ENCODE measurements around the gene SDK1. TPM values are rescaled to one million over a fixed set of nuclear protein-coding genes. Genes with fewer than 3 reads are reported as not detected.

The SDK1 gene
- total RNA-seq, 1 donor from 2014 or later = 37.6 TPM

- H3K9me3 Mint-ChIP-seq (ENCODE audit: low read depth) = peaks cover 6% of the 10 kb centered on the region
- peaks cover 24% of the 10 kb centered on the region for H3K36me3 Mint-ChIP-seq (ENCODE audit: insufficient read depth)
- H3K4me1 Mint-ChIP-seq (ENCODE audit: low read depth) = peaks cover 9% of the 10 kb centered on the region
- H3K4me3 Mint-ChIP-seq (ENCODE audit: low read depth) = no peak overlapping the region
- no peak overlapping the region for H3K27ac Mint-ChIP-seq
- TF ChIP-seq CTCF (IDR thresholded peaks at IDR 0.05; ENCODE audit: unreplicated experiment) = no peak
- no peak for DNase-seq (ENCODE audit: low spot score, unreplicated experiment)
- no peaks in the 10 kb centered on the region for H3K27me3 Mint-ChIP-seq
Measured at GRCh38 chr7:3951316-3952055, 650.4 kb downstream of the SDK1 start.

GRCh38 chr7:3953133-3953532, 652.1 kb downstream of the SDK1 start:
- peaks cover 9% of the 10 kb centered on the region for H3K4me1 Mint-ChIP-seq (ENCODE audit: low read depth)
- no peaks in the 10 kb centered on the region for H3K27me3 Mint-ChIP-seq
- H3K36me3 Mint-ChIP-seq (ENCODE audit: insufficient read depth) = peaks cover 24% of the 10 kb centered on the region
- TF ChIP-seq CTCF (IDR thresholded peaks at IDR 0.05; ENCODE audit: unreplicated experiment) = no peak
- peaks cover 6% of the 10 kb centered on the region for H3K9me3 Mint-ChIP-seq (ENCODE audit: low read depth)
- no peak for DNase-seq (ENCODE audit: low spot score, unreplicated experiment)
- no peak overlapping the region for H3K4me3 Mint-ChIP-seq (ENCODE audit: low read depth)
- no peak overlapping the region for H3K27ac Mint-ChIP-seq

- DNase-seq (ENCODE audit: low spot score, unreplicated experiment) = no peak
- Mint-ChIP-seq H3K36me3 (ENCODE audit: insufficient read depth) (peaks cover 24% of the 10 kb centered on the region), H3K27ac (no peak overlapping the region), H3K9me3 (ENCODE audit: low read depth) (peaks cover 6% of the 10 kb centered on the region), H3K27me3 (no peaks in the 10 kb centered on the region), H3K4me3 (ENCODE audit: low read depth) (no peak overlapping the region), H3K4me1 (ENCODE audit: low read depth) (peaks cover 9% of the 10 kb centered on the region)
- TF ChIP-seq CTCF (IDR thresholded peaks at IDR 0.05; ENCODE audit: unreplicated experiment) = no peak
Measured at GRCh38 chr7:3953946-3954345, 652.9 kb downstream of the SDK1 start.

- DNase-seq (ENCODE audit: low spot score, unreplicated experiment) = no peak
- H3K27me3 Mint-ChIP-seq = no peaks in the 10 kb centered on the region
- H3K4me1 Mint-ChIP-seq (ENCODE audit: low read depth) = peaks cover 9% of the 10 kb centered on the region
- no peak for TF ChIP-seq CTCF (IDR thresholded peaks at IDR 0.05; ENCODE audit: unreplicated experiment)
- no peak overlapping the region for H3K4me3 Mint-ChIP-seq (ENCODE audit: low read depth)
- H3K36me3 Mint-ChIP-seq (ENCODE audit: insufficient read depth) = peaks cover 26% of the 10 kb centered on the region
- peak overlapping the region; percentile 56 for H3K27ac Mint-ChIP-seq
- peaks cover 6% of the 10 kb centered on the region for H3K9me3 Mint-ChIP-seq (ENCODE audit: low read depth)
Measured at GRCh38 chr7:3955026-3955425, 654.0 kb downstream of the SDK1 start.

- H3K4me3 Mint-ChIP-seq (ENCODE audit: low read depth) = no peak overlapping the region
- no peak for DNase-seq (ENCODE audit: low spot score, unreplicated experiment)
- H3K36me3 Mint-ChIP-seq (ENCODE audit: insufficient read depth) = peaks cover 19% of the 10 kb centered on the region
- H3K9me3 Mint-ChIP-seq (ENCODE audit: low read depth) = peaks cover 3% of the 10 kb centered on the region
- TF ChIP-seq CTCF (IDR thresholded peaks at IDR 0.05; ENCODE audit: unreplicated experiment) = no peak
- H3K27ac Mint-ChIP-seq = no peak overlapping the region
- H3K27me3 Mint-ChIP-seq = no peaks in the 10 kb centered on the region
- peaks cover 9% of the 10 kb centered on the region for H3K4me1 Mint-ChIP-seq (ENCODE audit: low read depth)
Measured at GRCh38 chr7:3955751-3956696, 655.0 kb downstream of the SDK1 start.
